HUES64 (cell line): ENCODE data around the gene CFAP126. TPM values are rescaled to one million over a fixed set of nuclear protein-coding genes. Genes with fewer than 3 reads are reported as not detected.
"Not testable (repeated sequence)": the region's sequence is repeated elsewhere in the genome, so short reads cannot be mapped to it uniquely, and the experiment has no call there.

Experiments used
- H3K27ac ChIP-seq: 2 replicates; pipeline ENCODE4 v1.7.0; 2013; ENCODE audit warnings: low read depth, low read length, inconsistent platforms
- H3K27me3 ChIP-seq: 2 replicates; pipeline ENCODE4 v1.6.1; 2013; ENCODE audit warnings: mild to moderate bottlenecking, low read length; ENCODE audit not compliant: insufficient read depth
- H3K36me3 ChIP-seq: 2 replicates; pipeline ENCODE4 v1.6.1; 2013; ENCODE audit warnings: mild to moderate bottlenecking, low read length; ENCODE audit not compliant: insufficient read depth
- H3K4me1 ChIP-seq: 2 replicates; pipeline ENCODE4 v1.6.1; 2013; ENCODE audit warnings: mild to moderate bottlenecking, low read length, moderate library complexity; ENCODE audit not compliant: insufficient read depth
- H3K4me3 ChIP-seq: 2 replicates; pipeline ENCODE4 v1.5.1; 2013; ENCODE audit warnings: mild to moderate bottlenecking, low read length, moderate library complexity
- H3K9ac ChIP-seq: 2 replicates; pipeline ENCODE4 v1.6.1; 2013; ENCODE audit warnings: mild to moderate bottlenecking, low read depth, low read length
- H3K9me3 ChIP-seq: 2 replicates; pipeline ENCODE4 v1.6.1; 2013; ENCODE audit warnings: low read depth, low read length; ENCODE audit not compliant: insufficient read depth
- WGBS: fragments of 150-250, 120-280 bp; methylation state at CpG from one replicate; pipeline ENCODE4 v1.1.7; 2013; ENCODE audit warnings: missing lambda C conversion rate; 5-methylcytosine and 5-hydroxymethylcytosine counted together
- polyA plus RNA-seq, 2 experiments: library from polyadenylated mRNA; stranded (reverse); fragments of 50-300 nt; gene quantifications; one replicate each; pipeline ENCODE4 v1.2.3, GENCODE V29; 2013

Gene CFAP126
- not detected for polyA plus RNA-seq (2013, experiment 1 of 2)
- polyA plus RNA-seq (2013, experiment 2 of 2), result not detected

- no peaks in the 10 kb centered on the region for H3K9me3 ChIP-seq
- H3K4me3 ChIP-seq, result no peak within 1 kb of the TSS
- no peaks in the 10 kb centered on the region for H3K27me3 ChIP-seq
- peaks cover 7% of the 10 kb centered on the region for H3K4me1 ChIP-seq
- H3K27ac ChIP-seq, result peak within 1 kb of the TSS; percentile 38
- WGBS, result 46% methylated on average over 4 of the region's 6 CpGs
- no peak within 1 kb of the TSS for H3K9ac ChIP-seq
- H3K36me3 ChIP-seq, result peaks cover 26% of the 10 kb centered on the region
Observed at GRCh38 chr1:161367684-161368400, at the start of gene CFAP126. CFAP126 (minus strand) TSS chr1:161367876; CDS start chr1:161367868, 8 bp downstream.

- not testable (repeated sequence) for H3K27ac ChIP-seq
Observed at GRCh38 chr1:161413050-161413449, 45.4 kb upstream of the CFAP126 start.

GRCh38 chr1:161410636-161410970, 42.9 kb upstream of the CFAP126 start:
- peaks cover 13% of the 10 kb centered on the region; the same call in 1 of the 2 replicates for H3K4me1 ChIP-seq
- not testable (repeated sequence) for H3K27ac ChIP-seq, H3K9ac ChIP-seq, H3K27me3 ChIP-seq, H3K36me3 ChIP-seq, H3K4me3 ChIP-seq, H3K9me3 ChIP-seq
- WGBS, result 91% methylated on average over 4 of the region's 4 CpGs

More at GRCh38 chr1:161413050-161413449, 45.4 kb upstream of the CFAP126 start:
- 91% methylated on average over 7 of the region's 7 CpGs for WGBS
- not testable (repeated sequence) for H3K36me3 ChIP-seq, H3K27me3 ChIP-seq, H3K9me3 ChIP-seq, H3K9ac ChIP-seq, H3K4me1 ChIP-seq, H3K4me3 ChIP-seq

- peaks cover 13% of the 10 kb centered on the region; the same call in 1 of the 2 replicates for H3K4me1 ChIP-seq
- WGBS, result 90% methylated on average over 13 of the region's 13 CpGs
- H3K27ac ChIP-seq, H3K36me3 ChIP-seq, H3K27me3 ChIP-seq, H3K9ac ChIP-seq, H3K9me3 ChIP-seq, H3K4me3 ChIP-seq: not testable (repeated sequence)
Observed at GRCh38 chr1:161409848-161410635, 42.4 kb upstream of the CFAP126 start.

- Histone ChIP-seq H3K9me3 (no peaks in the 10 kb centered on the region), H3K27ac (no peak overlapping the region), H3K9ac (no peak overlapping the region), H3K36me3 (no peaks in the 10 kb centered on the region), H3K27me3 (peaks cover 2% of the 10 kb centered on the region; the same call in 1 of the 2 replicates), H3K4me1 (peaks cover 13% of the 10 kb centered on the region; the same call in 1 of the 2 replicates), H3K4me3 (no peak overlapping the region)
- WGBS, result 82% methylated on average over 3 of the region's 3 CpGs
Observed at GRCh38 chr1:161408429-161409052, 40.9 kb upstream of the CFAP126 start.

GRCh38 chr1:161407451-161407985, 39.8 kb upstream of the CFAP126 start:
- WGBS, result 80% methylated on average over 6 of the region's 6 CpGs
- no peak overlapping the region for H3K27ac ChIP-seq
- no peak overlapping the region for H3K9ac ChIP-seq
- peaks cover 13% of the 10 kb centered on the region; the same call in 1 of the 2 replicates for H3K4me1 ChIP-seq
- H3K36me3 ChIP-seq, result no peaks in the 10 kb centered on the region
- H3K4me3 ChIP-seq, result no peak overlapping the region
- H3K27me3 ChIP-seq, result no peaks in the 10 kb centered on the region; the same call in 1 of the 2 replicates
- no peaks in the 10 kb centered on the region for H3K9me3 ChIP-seq

GRCh38 chr1:161406551-161406950, 38.9 kb upstream of the CFAP126 start:
- H3K9ac ChIP-seq, H3K4me3 ChIP-seq, H3K9me3 ChIP-seq, H3K36me3 ChIP-seq, H3K27me3 ChIP-seq, H3K27ac ChIP-seq: not testable (repeated sequence)
- WGBS, result 98% methylated on average over 17 of the region's 17 CpGs
- H3K4me1 ChIP-seq, result peaks cover 13% of the 10 kb centered on the region; the same call in 1 of the 2 replicates

GRCh38 chr1:161404051-161404597, 36.4 kb upstream of the CFAP126 start:
- H3K4me1 ChIP-seq, result peaks cover 13% of the 10 kb centered on the region; the same call in 1 of the 2 replicates
- no peaks in the 10 kb centered on the region; the same call in 1 of the 2 replicates for H3K27me3 ChIP-seq
- H3K27ac ChIP-seq, result no peak overlapping the region
- 93% methylated on average over 11 of the region's 11 CpGs for WGBS
- H3K36me3 ChIP-seq, result no peaks in the 10 kb centered on the region
- H3K4me3 ChIP-seq, result no peak overlapping the region
- H3K9me3 ChIP-seq, result no peaks in the 10 kb centered on the region
- H3K9ac ChIP-seq, result no peak overlapping the region

GRCh38 chr1:161402446-161402845, 34.8 kb upstream of the CFAP126 start:
- no peak overlapping the region for H3K4me3 ChIP-seq
- no peak overlapping the region for H3K9ac ChIP-seq
- H3K27ac ChIP-seq, result no peak overlapping the region
- H3K36me3 ChIP-seq, result no peaks in the 10 kb centered on the region
- no peaks in the 10 kb centered on the region for H3K9me3 ChIP-seq
- WGBS, result 91% methylated on average over 3 of the region's 3 CpGs
- no peaks in the 10 kb centered on the region; the same call in 1 of the 2 replicates for H3K27me3 ChIP-seq
- H3K4me1 ChIP-seq, result peaks cover 1% of the 10 kb centered on the region; the same call in 1 of the 2 replicates

GRCh38 chr1:161399257-161399998, 31.8 kb upstream of the CFAP126 start:
- WGBS, result under 1% methylated on average over 53 of the region's 53 CpGs
- no peaks in the 10 kb centered on the region for H3K9me3 ChIP-seq
- H3K36me3 ChIP-seq, result no peaks in the 10 kb centered on the region
- H3K27me3 ChIP-seq, result no peaks in the 10 kb centered on the region; the same call in 1 of the 2 replicates
- H3K4me3 ChIP-seq, result peak overlapping the region; percentile 79
- H3K9ac ChIP-seq, result peak overlapping the region; percentile 79
- H3K4me1 ChIP-seq, result no peaks in the 10 kb centered on the region
- H3K27ac ChIP-seq, result peak overlapping the region; percentile 97
